GM19240 (cell line): ENCODE measurements around the gene CRIP3.
A peak's percentile ranks its signal among the peaks of the same experiment; 100 is the strongest.

ENCODE experiments used
- DNase-seq: peaks from one replicate; pipeline ENCODE4 v3.0.0; 2011; ENCODE audit warnings: low spot score; ENCODE audit not compliant: insufficient read length

CRIP3 gene

GRCh38 chr6:43274916-43275597 lies 33.6 kb downstream of the CRIP3 start:
- DNase-seq, result no peak

- no peak for DNase-seq
These were observed 34.3 kb downstream of the CRIP3 start for GRCh38 chr6:43274127-43274915.

- no peak for DNase-seq
These were observed 34.9 kb downstream of the CRIP3 start for GRCh38 chr6:43273707-43274106.

GRCh38 chr6:43271944-43272343 lies 36.7 kb downstream of the CRIP3 start:
- DNase-seq, result no peak

GRCh38 chr6:43271103-43271815 lies 37.4 kb downstream of the CRIP3 start:
- DNase-seq, result no peak

GRCh38 chr6:43269273-43270007 lies 39.2 kb downstream of the CRIP3 start:
- DNase-seq, result no peak

GRCh38 chr6:43268782-43269272 lies 39.8 kb downstream of the CRIP3 start:
- DNase-seq, result no peak

GRCh38 chr6:43268355-43268700 lies 40.3 kb downstream of the CRIP3 start:
- no peak for DNase-seq

- DNase-seq, result no peak
These were observed 40.8 kb downstream of the CRIP3 start for GRCh38 chr6:43267619-43268354.

GRCh38 chr6:43265564-43265963 lies 43.1 kb downstream of the CRIP3 start:
- DNase-seq, result no peak

- no peak for DNase-seq
These were observed 44.0 kb downstream of the CRIP3 start for GRCh38 chr6:43264599-43265145.

- peak; percentile 94 for DNase-seq
These were observed 45.1 kb downstream of the CRIP3 start for GRCh38 chr6:43263314-43264178.

- DNase-seq, result no peak
These were observed 45.8 kb downstream of the CRIP3 start for GRCh38 chr6:43262780-43263313.

GRCh38 chr6:43262000-43262779 lies 46.4 kb downstream of the CRIP3 start:
- no peak for DNase-seq

- no peak for DNase-seq
These were observed 47.4 kb downstream of the CRIP3 start for GRCh38 chr6:43261198-43261597.

GRCh38 chr6:43260791-43261190 lies 47.8 kb downstream of the CRIP3 start:
- DNase-seq, result no peak

- no peak for DNase-seq
These were observed 49.6 kb downstream of the CRIP3 start for GRCh38 chr6:43258807-43259686.
